ENCODE measurements around the gene CIART.

GRCh38 chr1:150234566-150235293 is 47.6 kb upstream of the CIART start:
- TF ChIP-seq, protein P1, sequence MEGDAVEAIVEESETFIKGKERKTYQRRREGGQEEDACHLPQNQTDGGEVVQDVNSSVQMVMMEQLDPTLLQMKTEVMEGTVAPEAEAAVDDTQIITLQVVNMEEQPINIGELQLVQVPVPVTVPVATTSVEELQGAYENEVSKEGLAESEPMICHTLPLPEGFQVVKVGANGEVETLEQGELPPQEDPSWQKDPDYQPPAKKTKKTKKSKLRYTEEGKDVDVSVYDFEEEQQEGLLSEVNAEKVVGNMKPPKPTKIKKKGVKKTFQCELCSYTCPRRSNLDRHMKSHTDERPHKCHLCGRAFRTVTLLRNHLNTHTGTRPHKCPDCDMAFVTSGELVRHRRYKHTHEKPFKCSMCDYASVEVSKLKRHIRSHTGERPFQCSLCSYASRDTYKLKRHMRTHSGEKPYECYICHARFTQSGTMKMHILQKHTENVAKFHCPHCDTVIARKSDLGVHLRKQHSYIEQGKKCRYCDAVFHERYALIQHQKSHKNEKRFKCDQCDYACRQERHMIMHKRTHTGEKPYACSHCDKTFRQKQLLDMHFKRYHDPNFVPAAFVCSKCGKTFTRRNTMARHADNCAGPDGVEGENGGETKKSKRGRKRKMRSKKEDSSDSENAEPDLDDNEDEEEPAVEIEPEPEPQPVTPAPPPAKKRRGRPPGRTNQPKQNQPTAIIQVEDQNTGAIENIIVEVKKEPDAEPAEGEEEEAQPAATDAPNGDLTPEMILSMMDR (IDR thresholded peaks at IDR 0.05): no peak
- no peak for TF ChIP-seq EP300 (IDR thresholded peaks at IDR 0.05)
- no peak for TF ChIP-seq POLR2A (IDR thresholded peaks at IDR 0.05; ENCODE audit: low read depth)
